ENCODE measurements around the gene TAOK2.

DNA sequence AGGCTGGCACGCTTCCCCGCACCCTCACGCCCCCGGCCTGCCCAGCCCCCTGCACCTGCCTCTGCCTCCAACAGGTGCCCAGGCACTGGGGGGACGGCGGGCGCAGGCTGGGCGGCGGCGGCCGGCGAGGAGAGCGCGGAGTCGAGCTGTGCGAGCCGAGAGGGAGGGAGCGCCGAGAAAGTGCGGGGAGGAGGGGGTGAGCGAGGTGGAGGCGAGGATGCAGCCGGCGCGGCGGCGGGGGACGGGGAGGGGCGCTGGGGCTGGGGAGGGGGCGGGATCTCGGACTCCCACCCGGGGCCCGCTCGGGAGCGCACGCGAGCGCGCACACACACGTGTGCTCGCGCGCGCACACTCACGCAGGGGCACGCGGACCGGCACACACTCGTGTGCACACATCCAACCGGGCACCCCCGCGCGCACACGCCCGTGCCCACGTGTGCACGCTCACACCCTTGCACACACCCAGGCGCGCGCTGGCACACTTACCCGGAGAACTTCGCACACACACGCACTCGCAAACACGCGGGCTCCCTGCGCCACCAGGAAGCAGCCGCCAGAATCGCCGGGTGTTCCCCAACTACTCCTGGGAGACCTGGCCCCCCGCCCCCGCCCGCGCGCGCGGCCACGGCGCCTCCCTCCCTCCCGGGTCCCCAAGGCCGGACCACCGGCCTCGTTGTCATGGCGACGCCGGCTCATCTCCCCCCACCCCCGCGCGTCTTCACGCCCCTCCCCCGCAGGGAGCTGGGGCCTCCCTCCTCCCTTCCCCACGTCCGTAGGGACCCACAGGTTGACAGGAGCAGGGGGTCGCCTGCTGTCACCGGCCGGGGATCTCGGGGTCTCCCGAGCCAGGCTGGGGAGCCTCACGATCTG, 37.4 kb downstream of the TAOK2 start, which contains the start of gene DOC2A:
- TF ChIP-seq, protein P1, sequence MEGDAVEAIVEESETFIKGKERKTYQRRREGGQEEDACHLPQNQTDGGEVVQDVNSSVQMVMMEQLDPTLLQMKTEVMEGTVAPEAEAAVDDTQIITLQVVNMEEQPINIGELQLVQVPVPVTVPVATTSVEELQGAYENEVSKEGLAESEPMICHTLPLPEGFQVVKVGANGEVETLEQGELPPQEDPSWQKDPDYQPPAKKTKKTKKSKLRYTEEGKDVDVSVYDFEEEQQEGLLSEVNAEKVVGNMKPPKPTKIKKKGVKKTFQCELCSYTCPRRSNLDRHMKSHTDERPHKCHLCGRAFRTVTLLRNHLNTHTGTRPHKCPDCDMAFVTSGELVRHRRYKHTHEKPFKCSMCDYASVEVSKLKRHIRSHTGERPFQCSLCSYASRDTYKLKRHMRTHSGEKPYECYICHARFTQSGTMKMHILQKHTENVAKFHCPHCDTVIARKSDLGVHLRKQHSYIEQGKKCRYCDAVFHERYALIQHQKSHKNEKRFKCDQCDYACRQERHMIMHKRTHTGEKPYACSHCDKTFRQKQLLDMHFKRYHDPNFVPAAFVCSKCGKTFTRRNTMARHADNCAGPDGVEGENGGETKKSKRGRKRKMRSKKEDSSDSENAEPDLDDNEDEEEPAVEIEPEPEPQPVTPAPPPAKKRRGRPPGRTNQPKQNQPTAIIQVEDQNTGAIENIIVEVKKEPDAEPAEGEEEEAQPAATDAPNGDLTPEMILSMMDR (IDR thresholded peaks at IDR 0.05), result no peak
- TF ChIP-seq POLR2AphosphoS5 (IDR thresholded peaks at IDR 0.05; ENCODE audit: low read depth, low read length) (no peak), SIN3A (IDR thresholded peaks at IDR 0.05; ENCODE audit: borderline replicate concordance, insufficient read depth, low read depth, low read length) (no peak), TCF7L2 (IDR thresholded peaks at IDR 0.05; ENCODE audit: low read depth, low read length) (no peak)
- TF ChIP-seq, protein P2, sequence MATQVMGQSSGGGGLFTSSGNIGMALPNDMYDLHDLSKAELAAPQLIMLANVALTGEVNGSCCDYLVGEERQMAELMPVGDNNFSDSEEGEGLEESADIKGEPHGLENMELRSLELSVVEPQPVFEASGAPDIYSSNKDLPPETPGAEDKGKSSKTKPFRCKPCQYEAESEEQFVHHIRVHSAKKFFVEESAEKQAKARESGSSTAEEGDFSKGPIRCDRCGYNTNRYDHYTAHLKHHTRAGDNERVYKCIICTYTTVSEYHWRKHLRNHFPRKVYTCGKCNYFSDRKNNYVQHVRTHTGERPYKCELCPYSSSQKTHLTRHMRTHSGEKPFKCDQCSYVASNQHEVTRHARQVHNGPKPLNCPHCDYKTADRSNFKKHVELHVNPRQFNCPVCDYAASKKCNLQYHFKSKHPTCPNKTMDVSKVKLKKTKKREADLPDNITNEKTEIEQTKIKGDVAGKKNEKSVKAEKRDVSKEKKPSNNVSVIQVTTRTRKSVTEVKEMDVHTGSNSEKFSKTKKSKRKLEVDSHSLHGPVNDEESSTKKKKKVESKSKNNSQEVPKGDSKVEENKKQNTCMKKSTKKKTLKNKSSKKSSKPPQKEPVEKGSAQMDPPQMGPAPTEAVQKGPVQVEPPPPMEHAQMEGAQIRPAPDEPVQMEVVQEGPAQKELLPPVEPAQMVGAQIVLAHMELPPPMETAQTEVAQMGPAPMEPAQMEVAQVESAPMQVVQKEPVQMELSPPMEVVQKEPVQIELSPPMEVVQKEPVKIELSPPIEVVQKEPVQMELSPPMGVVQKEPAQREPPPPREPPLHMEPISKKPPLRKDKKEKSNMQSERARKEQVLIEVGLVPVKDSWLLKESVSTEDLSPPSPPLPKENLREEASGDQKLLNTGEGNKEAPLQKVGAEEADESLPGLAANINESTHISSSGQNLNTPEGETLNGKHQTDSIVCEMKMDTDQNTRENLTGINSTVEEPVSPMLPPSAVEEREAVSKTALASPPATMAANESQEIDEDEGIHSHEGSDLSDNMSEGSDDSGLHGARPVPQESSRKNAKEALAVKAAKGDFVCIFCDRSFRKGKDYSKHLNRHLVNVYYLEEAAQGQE (IDR thresholded peaks at IDR 0.05; ENCODE audit: insufficient read depth in 1 of 2, low read depth in 2 of 2, low read length in 1 of 2), result no peak

All from Panc1 (cell line).